ENCODE results near the gene OR2C3.

DNA sequence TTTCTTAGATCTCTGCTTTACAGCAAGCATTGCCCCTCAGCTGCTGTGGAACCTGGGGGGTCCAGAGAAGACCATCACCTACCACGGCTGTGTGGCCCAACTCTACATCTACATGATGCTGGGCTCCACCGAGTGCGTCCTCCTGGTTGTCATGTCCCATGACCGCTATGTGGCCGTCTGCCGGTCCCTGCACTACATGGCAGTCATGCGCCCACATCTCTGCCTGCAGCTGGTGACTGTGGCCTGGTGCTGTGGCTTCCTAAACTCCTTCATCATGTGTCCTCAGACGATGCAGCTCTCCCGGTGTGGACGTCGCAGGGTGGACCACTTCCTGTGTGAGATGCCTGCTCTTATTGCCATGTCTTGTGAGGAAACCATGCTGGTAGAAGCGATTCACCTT lies 44.9 kb downstream of the OR2C3 start:
- TF ChIP-seq, protein P1, sequence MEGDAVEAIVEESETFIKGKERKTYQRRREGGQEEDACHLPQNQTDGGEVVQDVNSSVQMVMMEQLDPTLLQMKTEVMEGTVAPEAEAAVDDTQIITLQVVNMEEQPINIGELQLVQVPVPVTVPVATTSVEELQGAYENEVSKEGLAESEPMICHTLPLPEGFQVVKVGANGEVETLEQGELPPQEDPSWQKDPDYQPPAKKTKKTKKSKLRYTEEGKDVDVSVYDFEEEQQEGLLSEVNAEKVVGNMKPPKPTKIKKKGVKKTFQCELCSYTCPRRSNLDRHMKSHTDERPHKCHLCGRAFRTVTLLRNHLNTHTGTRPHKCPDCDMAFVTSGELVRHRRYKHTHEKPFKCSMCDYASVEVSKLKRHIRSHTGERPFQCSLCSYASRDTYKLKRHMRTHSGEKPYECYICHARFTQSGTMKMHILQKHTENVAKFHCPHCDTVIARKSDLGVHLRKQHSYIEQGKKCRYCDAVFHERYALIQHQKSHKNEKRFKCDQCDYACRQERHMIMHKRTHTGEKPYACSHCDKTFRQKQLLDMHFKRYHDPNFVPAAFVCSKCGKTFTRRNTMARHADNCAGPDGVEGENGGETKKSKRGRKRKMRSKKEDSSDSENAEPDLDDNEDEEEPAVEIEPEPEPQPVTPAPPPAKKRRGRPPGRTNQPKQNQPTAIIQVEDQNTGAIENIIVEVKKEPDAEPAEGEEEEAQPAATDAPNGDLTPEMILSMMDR (IDR thresholded peaks at IDR 0.05) = no peak
- no peak for TF ChIP-seq POLR2A (IDR thresholded peaks at IDR 0.05)
- TF ChIP-seq POLR2AphosphoS5 (IDR thresholded peaks at IDR 0.05) = no peak

Data from upper lobe of left lung (tissue), 4 donors.